Bone marrow (tissue), 2 donors: Measurements from ENCODE around the gene RARA.
"Not testable (repeated sequence)": the region's sequence is repeated elsewhere in the genome, so short reads cannot be mapped to it uniquely, and the experiment has no call there.

Experiments used
- DNase-seq, 2 donors: peaks; one replicate each; lab custom pipeline; 2025; lab: John Stamatoyannopoulos, UW

RARA gene

DNA sequence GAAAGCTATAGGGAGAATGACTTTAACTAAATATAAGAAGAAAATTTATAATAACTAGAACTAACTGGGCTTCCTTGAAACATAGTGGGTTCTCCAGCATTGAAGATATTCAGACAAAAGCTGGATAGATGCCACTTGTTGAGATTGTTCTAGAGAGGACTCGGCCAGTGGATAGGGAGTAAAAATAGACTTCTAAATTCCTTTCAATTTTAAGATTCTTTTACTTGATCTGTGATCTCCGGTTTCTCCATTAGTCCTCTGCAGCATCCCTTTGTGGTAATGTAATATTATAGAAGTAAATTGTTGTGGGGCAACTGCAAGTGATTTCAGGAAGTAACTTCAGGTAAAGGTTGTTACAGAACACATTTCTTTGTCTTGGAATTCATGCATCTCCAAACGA lies 10.3 kb upstream of the RARA start:
- no peak for DNase-seq

DNA sequence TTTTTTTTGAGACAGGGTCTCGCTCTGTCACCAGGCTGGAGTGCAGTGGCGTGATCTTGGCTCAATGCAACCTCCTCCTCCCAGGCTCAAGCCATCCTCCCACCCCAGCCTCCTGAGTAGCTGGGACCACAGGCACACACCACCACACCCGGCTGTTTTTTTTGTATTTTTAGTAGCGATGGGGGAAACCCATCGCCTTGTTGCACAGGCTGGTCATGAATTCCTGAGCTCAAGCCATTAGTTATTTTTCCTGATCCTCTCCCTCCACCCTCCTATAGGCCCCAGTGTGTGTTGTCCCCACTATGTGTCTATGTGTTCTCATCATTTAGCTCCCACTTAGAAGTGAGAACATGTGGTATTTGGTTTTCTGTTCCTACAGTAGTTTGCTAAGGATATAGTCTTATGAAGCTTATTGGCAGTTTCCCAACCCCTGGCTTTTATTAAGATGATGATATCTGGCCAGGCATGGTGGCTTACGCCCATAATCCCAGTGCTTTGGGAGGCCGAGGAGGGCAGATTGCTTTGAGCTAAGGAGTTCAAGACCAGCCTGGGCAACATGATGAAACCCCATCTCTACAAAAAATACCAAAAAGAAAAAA lies 9.7 kb upstream of the RARA start:
- not testable (repeated sequence) for DNase-seq

GRCh38 chr17:40301315-40301714 lies 7.7 kb upstream of the RARA start:
- DNase-seq: no peak

- DNase-seq: peak in 1 of 2 donors; percentile 85
These were observed 5.8 kb upstream of the RARA start for GRCh38 chr17:40303009-40303657.

DNA sequence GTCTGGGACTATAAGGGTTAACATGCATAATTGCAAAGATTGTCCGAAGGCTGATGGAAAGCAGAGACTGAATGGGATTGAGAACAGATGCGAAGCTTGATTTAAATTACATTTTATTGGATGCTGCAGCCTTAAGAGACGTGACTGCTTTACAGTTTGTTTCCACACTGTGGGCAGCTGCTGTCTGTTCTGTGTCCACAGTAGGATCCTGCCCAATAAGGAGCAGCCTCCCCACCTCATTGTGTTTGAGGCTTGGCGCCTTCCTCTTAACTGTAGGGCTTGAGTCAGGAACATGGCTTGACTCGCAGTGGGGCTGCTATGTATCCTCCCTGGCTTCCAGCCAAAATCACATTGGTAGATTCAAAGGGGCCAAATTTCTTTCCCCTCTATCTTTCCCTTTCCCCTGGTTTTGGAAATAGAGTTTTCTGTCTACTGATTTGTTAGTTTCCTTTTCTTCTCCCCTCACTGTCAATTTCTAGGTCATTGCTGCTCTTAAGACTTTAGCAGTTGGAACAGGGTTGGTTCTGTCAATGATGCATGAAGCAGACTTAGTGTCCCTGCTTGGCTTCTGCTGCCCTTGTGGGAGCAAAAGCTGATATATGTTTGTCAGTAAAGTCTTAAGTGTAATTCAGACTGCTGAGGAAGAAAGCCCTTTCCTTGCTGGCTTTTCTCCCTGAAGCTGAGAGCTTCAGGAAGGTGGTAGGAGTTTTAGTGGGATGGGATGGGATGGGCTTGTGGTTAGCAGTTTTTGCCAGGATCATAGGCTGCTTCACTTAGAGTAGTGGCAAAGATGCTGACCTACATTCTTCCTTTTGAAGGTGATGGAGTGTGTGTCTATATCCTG lies 5.0 kb upstream of the RARA start:
- no peak for DNase-seq

DNA sequence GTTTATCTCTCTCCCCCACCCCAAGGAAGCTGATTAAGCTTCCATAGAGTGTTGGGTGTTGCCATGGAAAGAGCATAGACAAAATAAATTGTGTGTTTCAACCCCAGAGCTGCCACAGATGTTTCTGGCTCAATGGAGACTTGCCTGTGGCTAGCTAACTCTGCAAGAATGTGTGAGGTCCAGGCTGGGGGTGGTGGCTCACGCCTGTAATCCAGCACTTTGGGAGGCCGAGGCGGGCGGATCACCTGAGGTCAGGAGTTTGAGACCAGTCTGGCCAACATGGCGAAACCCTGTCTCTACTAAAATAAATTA lies 4.5 kb upstream of the RARA start:
- DNase-seq: not testable (repeated sequence)

GRCh38 chr17:40304866-40305265 lies 4.1 kb upstream of the RARA start:
- DNase-seq: not testable (repeated sequence)

- no peak for DNase-seq
These were observed 2.6 kb upstream of the RARA start for GRCh38 chr17:40306395-40306794.

DNA sequence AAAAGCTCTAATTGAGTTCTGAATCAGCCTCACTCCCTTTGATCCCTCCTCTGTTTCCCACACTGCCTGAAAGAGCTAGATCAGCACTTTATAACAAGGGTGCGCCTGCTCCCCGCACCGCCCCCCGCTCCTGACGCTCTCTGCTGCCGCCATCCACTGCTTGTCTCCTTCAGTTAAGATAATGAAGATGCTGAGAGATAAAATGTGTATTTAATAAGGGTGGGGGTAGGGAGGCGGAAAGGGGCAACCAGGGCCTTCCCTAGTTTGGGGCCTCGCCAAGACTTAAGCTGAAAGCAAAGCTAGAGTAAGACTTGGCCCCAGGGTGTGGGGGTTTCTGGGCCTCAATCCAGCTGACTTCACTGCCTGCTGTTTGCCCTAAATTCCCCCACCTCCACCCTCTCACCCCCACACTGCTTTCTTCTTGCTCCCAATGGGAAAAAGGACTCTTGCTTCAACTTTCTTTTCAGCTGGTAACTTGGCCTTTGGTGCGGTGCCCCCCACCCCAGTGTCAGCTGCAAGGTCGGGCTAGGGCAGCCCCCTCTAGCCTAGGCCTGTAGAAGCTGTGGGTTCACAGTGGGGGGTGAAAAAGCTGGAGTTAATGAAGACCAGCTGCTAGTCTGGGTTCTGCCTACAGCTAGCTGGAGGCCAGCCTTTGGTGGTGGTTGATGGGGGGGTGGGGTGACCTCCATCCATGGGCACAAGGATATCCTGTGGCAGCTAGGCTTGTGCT lies 1.8 kb upstream of the RARA start:
- no peak for DNase-seq

DNA sequence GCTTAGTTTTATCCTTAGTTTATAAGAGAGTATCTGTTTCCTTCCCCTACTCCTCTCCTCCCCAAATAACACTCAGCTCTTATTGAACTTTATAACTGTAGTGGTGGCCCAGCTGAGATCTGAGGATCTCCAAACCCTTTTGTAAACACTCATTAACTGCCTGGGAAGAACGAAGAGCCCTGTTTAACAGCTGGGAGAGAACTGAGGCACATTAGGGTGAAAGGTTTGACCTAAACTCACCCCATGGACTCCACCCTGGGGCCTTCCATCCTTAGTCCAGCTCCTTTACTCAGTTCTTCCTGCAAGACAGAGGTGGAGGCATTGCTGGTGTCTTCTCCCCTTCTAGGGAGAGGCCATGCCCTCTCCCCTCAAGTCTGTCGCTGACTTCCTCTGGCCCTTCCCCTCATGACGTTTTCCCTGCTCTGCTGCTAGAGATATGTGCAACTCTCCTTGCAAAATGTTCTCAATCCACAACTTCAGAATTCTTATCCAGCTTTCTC lies 1.2 kb upstream of the RARA start:
- peak in 1 of 2 donors; percentile 13 for DNase-seq

GRCh38 chr17:40309949-40310510 lies 1.1 kb downstream of the RARA start:
- DNase-seq: no peak

DNA sequence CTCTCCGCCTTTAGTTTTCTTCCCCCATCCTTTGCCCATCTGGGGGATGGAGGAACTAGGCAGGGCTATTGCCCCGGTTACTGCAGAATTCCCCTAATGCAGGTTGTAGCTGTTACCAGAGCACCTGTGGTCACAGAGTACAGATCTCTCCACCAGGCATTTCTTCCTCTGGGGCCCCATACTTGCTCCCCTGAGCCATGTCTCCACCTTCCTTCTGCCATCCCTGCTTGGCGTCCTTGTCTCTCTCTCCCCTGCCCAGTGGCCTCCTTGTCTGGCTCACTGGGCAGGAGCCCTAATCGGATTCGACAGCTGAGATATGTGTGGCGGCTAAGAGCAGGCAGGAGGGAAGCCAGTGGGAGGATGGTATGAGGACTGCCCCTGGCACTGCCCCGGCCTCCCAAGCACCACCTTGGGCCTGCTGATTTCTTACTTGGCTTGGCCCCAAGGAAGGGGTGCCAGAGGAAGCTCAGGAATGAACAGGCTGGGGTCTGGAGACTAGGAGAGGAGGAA lies 2.0 kb downstream of the RARA start:
- DNase-seq: no peak

DNA sequence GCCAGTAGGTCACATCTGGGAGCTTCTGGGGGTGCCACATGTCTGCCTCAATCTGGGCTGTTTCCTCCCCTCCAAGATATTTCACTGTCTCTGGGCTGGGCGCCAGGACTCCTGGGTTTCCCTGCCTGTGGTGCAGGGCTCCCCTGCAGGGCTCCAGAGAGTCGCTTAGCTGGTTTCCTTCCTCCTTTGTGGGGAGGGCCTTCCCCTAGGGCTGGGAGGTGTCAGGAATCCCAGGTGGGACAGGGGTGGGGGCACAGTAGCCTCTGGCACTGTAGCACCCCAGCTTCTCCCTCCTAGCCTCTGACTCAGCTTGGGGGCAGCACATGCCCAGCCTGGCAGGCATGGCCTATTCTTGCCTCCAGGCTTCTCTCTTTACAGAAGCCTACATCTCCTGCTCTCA lies 2.6 kb downstream of the RARA start:
- peak in 1 of 2 donors; percentile 82 for DNase-seq

DNA sequence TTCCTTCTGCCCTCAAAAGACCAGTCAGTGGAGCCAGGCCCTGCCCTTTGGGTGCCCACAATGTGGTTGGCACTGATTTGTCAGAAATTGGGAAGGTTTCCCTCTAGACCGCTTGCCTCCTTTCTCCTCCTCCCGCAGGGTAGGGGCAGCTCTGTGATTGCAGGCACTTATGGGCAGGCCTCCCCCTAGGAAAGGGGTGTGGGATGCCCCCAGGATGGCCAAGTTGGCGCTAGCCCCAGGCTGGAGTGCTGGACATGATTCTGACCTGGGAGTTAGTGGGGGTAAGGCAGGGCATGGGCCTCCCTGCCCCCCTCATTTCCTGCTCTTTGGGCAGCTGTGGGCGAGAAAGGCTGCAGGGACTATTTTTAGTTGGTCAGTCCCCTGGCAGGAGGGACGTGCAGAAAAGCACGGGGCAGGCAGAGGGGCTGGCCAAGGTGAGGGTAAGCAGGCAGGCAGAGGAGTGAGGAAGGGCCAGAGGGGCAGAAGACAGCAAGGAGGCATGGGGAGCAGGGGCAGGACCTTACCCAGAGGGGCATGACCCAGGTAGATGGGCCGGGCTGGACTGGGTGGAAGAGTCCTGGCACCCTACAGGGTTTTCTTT lies 3.3 kb downstream of the RARA start:
- DNase-seq: no peak

DNA sequence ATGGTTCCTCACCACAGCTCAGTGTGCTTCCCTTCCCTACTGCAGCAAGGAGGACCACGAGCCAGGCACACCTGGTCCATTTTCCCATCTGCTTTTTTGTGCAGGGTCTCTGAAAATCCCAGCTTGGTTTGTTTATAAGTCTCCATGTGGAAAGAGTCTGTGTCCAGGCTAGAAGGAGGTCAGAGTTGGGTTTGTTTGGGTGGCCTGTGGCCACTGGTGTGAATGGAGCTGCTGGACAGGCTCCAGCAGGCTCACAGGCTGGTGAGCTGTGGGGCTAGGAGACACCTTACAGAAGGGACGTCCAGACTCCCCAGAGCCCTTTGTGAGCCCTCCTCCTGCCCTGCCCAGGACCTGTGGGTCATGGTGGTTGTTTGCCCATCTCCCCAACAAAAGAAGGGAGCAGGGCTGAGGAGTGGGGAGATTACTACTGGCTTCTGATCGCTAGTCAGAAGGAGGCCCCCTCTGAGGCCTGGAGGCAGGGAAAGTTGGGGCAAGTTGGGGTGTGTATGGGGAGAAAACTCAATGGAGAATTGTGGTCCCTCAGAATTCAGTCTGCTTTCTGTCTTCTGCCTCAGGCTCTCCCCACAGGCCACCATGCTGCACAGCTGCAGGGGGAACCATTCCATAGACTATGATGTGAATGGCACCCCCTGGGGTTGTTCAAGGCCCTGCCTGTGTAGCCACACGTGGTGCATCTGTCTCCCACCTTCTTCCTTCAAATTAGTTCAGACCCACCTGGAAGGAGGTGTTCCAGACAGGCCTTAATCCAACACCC lies 4.1 kb downstream of the RARA start:
- no peak for DNase-seq

DNA sequence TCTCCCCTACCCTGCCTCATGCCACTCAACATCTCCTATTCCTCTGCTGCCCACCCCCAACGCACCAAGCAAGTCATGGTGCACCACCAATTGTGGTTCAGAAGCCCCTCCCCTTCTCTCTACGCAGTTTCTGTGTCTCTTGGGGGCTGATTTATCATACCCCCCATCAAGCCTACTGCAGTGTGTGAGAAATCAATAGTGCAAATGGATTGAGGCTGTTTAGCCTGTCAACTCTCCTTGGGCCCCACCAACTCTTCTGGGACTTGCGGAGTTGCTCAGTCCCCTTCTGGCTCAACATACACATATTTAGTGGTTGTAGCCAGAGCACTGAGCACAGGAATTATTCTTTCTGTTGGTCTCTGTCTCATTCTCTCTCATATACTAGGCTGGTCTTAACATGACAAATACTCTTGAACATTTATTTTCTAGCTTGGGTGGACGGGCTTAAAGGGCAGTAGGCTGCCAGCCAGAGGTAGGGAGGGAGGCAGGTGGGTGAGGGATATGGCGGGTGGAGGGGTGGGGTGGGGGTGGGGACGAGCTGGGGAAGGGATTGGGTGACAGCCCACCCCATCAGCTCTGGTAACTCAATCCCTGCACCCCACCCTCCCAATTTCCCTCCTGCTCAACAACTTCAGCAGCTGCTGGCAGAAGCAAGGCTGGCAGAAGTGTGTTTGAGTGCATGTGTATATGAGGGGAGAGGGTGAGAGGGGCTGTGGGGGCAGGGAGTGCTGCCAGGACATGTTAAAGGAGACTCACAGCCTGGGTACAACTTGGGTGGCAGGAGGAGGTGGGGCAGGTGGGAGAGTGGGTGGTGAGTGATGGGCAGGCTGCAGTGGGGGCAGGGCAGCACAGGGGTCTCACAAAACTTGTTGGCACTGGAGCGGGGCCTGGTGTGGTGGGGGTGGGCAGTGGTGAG lies 4.9 kb downstream of the RARA start:
- no peak for DNase-seq

DNA sequence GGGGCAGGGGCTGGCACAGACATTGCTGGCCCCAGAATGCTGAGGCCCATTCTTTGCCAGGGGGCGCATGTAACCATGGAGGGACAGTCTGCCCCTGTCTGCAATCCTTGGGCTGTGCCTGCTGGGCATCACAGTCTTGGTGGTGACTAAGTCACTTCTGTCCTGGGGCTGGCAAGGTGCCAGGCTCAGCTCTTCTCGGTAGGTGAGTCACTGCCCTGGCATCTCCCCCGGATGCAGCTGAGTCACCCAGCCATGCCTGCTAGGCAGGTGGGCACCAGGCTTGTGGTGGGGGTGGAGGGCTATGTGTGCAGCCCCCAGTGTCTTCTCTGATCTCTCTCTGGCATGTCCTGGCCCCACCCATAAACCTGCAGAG lies 5.6 kb downstream of the RARA start:
- peak; percentile 78 to 89 for DNase-seq

DNA sequence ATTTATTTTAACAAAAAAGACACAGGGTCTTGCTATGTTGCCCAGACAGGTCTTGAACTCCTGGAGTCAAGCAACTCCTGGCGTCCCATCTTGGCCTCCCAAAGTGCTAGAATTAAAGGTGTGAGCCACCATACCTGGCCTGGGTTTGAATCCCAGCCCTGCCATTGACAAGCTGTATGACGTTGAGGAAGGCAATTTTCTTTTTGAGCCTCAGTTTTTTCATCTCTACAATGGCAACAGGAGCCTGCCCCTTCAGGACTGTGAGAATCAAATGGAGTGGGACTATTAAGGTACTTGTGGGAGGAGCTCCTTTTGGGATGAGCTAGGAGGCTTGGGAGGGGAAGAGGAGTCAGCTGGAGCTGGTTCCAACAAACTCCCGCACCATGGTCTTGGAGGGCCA lies 6.2 kb downstream of the RARA start:
- no peak for DNase-seq

GRCh38 chr17:40315678-40316570 lies 6.9 kb downstream of the RARA start:
- no peak for DNase-seq
